ENCODE measurements around the gene CD59. TPM values are rescaled to one million over a fixed set of nuclear protein-coding genes. Genes with fewer than 3 reads are reported as not detected.

Gene CD59
- total and polyA plus RNA-seq, 2 experiments from 2014 or later: 298 to 346 TPM

DNA sequence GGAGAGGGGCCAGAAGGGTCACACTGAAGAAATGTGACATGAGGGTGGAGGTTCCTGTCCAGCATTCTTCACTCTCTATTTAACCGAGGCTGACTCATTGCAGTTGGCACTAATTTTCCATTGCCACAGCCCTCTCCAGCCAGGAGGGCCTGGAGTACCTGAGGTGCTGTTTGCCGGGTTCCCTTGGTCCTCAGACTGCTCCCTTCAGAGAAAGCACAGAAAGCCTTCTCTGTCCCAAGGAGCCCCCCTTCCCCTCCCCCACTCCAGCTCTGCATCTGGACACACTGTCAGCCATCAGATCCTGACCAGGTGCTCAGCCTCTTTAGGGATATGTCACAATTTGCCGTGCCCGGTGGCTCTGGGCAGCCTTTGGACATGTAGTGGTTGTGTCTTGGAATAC lies 32.4 kb downstream of the CD59 start:
- Histone ChIP-seq H3K4me2 (no peak overlapping the region), H3K9me2 (replicated peaks; ENCODE audit: insufficient read depth) (no peaks in the 10 kb centered on the region), H3K4me1 (ENCODE audit: insufficient read depth) (peaks cover 37% of the 10 kb centered on the region), H3K27ac (peak overlapping the region; percentile 86), H3K36me3 (replicated peaks; ENCODE audit: insufficient read depth, low read depth) (no peaks in the 10 kb centered on the region), H3K27me3 (no peaks in the 10 kb centered on the region), H3K4me3 (no peak overlapping the region), H4K20me1 (ENCODE audit: insufficient read depth, poor library complexity, severe bottlenecking) (no peaks in the 10 kb centered on the region), H3K79me2 (no peaks in the 10 kb centered on the region), H2AFZ (no peak overlapping the region), H3K9me3 (ENCODE audit: low read depth) (no peaks in the 10 kb centered on the region)
- TF ChIP-seq EZH2phosphoT487 (IDR thresholded peaks at IDR 0.05; ENCODE audit: low read depth, severe bottlenecking, unreplicated experiment) (no peak), EZH2 (IDR thresholded peaks at IDR 0.05; ENCODE audit: borderline replicate concordance) (no peak)
- TF ChIP-seq, protein P1, sequence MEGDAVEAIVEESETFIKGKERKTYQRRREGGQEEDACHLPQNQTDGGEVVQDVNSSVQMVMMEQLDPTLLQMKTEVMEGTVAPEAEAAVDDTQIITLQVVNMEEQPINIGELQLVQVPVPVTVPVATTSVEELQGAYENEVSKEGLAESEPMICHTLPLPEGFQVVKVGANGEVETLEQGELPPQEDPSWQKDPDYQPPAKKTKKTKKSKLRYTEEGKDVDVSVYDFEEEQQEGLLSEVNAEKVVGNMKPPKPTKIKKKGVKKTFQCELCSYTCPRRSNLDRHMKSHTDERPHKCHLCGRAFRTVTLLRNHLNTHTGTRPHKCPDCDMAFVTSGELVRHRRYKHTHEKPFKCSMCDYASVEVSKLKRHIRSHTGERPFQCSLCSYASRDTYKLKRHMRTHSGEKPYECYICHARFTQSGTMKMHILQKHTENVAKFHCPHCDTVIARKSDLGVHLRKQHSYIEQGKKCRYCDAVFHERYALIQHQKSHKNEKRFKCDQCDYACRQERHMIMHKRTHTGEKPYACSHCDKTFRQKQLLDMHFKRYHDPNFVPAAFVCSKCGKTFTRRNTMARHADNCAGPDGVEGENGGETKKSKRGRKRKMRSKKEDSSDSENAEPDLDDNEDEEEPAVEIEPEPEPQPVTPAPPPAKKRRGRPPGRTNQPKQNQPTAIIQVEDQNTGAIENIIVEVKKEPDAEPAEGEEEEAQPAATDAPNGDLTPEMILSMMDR (IDR thresholded peaks at IDR 0.05; ENCODE audit: poor library complexity): no peak
- no peak for DNase-seq (ENCODE audit: low spot score)
- 69% methylated on average over 4 of the region's 4 CpGs for WGBS (ENCODE audit: low lambda C conversion rate, missing lambda C conversion rate)

DNA sequence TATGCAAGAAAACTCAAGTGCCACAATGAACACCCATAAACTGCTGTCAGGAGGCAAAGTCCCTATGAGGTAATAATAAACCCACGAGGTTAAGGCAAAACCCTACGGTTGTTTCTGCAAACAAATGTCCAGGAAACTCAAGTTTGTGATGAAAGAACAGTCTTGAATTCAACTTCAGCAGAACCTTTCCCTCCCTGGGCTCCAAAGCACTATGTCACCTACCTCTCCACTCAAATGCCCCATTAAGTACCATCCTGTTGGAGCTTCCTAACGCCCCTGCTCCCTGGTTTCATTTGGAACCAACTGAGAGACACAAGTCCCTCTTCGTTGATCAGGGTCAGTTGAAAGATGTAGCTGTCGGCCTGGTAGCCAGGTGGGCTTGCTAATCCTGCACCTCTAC lies 33.0 kb downstream of the CD59 start:
- H3K36me3 ChIP-seq (replicated peaks; ENCODE audit: insufficient read depth, low read depth): no peaks in the 10 kb centered on the region
- H3K4me3 ChIP-seq: no peak overlapping the region
- TF ChIP-seq EZH2phosphoT487 (IDR thresholded peaks at IDR 0.05; ENCODE audit: low read depth, severe bottlenecking, unreplicated experiment) (no peak), EZH2 (IDR thresholded peaks at IDR 0.05; ENCODE audit: borderline replicate concordance) (no peak)
- TF ChIP-seq, protein P1 (IDR thresholded peaks at IDR 0.05; ENCODE audit: poor library complexity): no peak
- H3K27me3 ChIP-seq: no peaks in the 10 kb centered on the region
- 68% methylated on average over 5 of the region's 5 CpGs for WGBS (ENCODE audit: low lambda C conversion rate, missing lambda C conversion rate)
- H2AFZ ChIP-seq: no peak overlapping the region
- H4K20me1 ChIP-seq (ENCODE audit: insufficient read depth, poor library complexity, severe bottlenecking): no peaks in the 10 kb centered on the region
- H3K4me2 ChIP-seq: no peak overlapping the region
- H3K79me2 ChIP-seq: no peaks in the 10 kb centered on the region
- no peaks in the 10 kb centered on the region for H3K9me2 ChIP-seq (replicated peaks; ENCODE audit: insufficient read depth)
- H3K4me1 ChIP-seq (ENCODE audit: insufficient read depth): peaks cover 38% of the 10 kb centered on the region
- DNase-seq (ENCODE audit: low spot score): peak; percentile 69
- peak overlapping the region; percentile 90 for H3K27ac ChIP-seq
- H3K9me3 ChIP-seq (ENCODE audit: low read depth): no peaks in the 10 kb centered on the region

- H3K79me2 ChIP-seq: no peaks in the 10 kb centered on the region
- peak overlapping the region; percentile 10 for H2AFZ ChIP-seq
- peak overlapping the region; percentile 75 for H3K4me2 ChIP-seq
- WGBS (ENCODE audit: low lambda C conversion rate, missing lambda C conversion rate): 50% methylated on average over 7 of the region's 7 CpGs
- H3K9me2 ChIP-seq (replicated peaks; ENCODE audit: insufficient read depth): no peaks in the 10 kb centered on the region
- peak overlapping the region; percentile 11 for H3K4me3 ChIP-seq
- H3K9me3 ChIP-seq (ENCODE audit: low read depth): no peaks in the 10 kb centered on the region
- TF ChIP-seq EZH2 (IDR thresholded peaks at IDR 0.05; ENCODE audit: borderline replicate concordance): no peak
- no peak for TF ChIP-seq EZH2phosphoT487 (IDR thresholded peaks at IDR 0.05; ENCODE audit: low read depth, severe bottlenecking, unreplicated experiment)
- TF ChIP-seq, protein P1 (IDR thresholded peaks at IDR 0.05; ENCODE audit: poor library complexity): no peak
- no peaks in the 10 kb centered on the region for H4K20me1 ChIP-seq (ENCODE audit: insufficient read depth, poor library complexity, severe bottlenecking)
- peak overlapping the region; percentile 90 for H3K27ac ChIP-seq
- no peak for DNase-seq (ENCODE audit: low spot score)
- H3K27me3 ChIP-seq: no peaks in the 10 kb centered on the region
- H3K36me3 ChIP-seq (replicated peaks; ENCODE audit: insufficient read depth, low read depth): no peaks in the 10 kb centered on the region
- peaks cover 38% of the 10 kb centered on the region for H3K4me1 ChIP-seq (ENCODE audit: insufficient read depth)
These were observed 34.7 kb downstream of the CD59 start for GRCh38 chr11:33701302-33702230.
